Tibial nerve (tissue), 4 donors: ENCODE data around the gene ATP8B1.

ENCODE experiments used
- CTCF ChIP-seq, 5 experiments: fragments of 200-600 bp in 3 of 5; fragments of 450-650 bp in 2 of 5; sonication (generic) in 3 of 5; IDR thresholded peaks; one replicate each; pipeline ENCODE4 v1.5.1; 2016 to 2019; ENCODE audit warnings: antibody characterized with exemption in 5 of 5, mild to moderate bottlenecking in 3 of 5, moderate library complexity in 2 of 5
- EP300 ChIP-seq, 2 donors: sonication (generic); formaldehyde crosslinking; IDR thresholded peaks; one replicate each; pipeline ENCODE4 v1.6.1; 2017; ENCODE audit warnings: antibody characterized with exemption in 2 of 2, mild to moderate bottlenecking in 1 of 2
- POLR2A ChIP-seq, 2 donors: fragments of 450-650 bp; IDR thresholded peaks; one replicate each; pipeline ENCODE4 v1.6.1; 2017; ENCODE audit warnings: antibody characterized with exemption in 2 of 2, mild to moderate bottlenecking in 2 of 2, moderate library complexity in 2 of 2

DNA sequence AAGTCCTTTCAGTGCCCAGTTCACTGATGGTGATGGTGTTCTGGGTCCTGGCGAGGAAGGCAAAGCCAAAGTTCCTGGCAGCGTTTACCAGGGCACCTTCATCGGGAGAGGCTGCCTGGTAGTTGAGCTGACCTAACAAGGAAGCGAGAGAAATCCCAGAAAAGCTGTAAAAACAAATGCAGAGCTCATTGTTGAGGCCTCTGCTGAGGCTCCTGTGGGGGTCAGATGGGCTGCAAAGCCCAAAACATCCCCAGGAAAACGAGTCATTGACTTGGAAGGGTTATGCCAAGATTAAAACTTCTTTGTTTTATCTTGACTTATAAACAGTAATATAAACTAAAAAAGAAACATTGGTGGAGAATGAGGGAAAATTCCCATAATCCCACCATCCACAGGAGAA is 128.2 kb downstream of the ATP8B1 start:
- no peak for TF ChIP-seq EP300 (IDR thresholded peaks at IDR 0.05)
- TF ChIP-seq POLR2A (IDR thresholded peaks at IDR 0.05) = no peak
- no peak for TF ChIP-seq CTCF (IDR thresholded peaks at IDR 0.05)
